Activated CD4-positive, alpha-beta T cell treated with anti-CD3 and anti-CD28 coated beads, Interleukin-2, amount 50 U/mL, for 1 hour (primary cell): ENCODE measurements around the gene USH2A.

Source experiments
- DNase-seq: peaks from one replicate; pipeline ENCODE4 v3.0.0-alpha.2; 2020

USH2A gene

DNA sequence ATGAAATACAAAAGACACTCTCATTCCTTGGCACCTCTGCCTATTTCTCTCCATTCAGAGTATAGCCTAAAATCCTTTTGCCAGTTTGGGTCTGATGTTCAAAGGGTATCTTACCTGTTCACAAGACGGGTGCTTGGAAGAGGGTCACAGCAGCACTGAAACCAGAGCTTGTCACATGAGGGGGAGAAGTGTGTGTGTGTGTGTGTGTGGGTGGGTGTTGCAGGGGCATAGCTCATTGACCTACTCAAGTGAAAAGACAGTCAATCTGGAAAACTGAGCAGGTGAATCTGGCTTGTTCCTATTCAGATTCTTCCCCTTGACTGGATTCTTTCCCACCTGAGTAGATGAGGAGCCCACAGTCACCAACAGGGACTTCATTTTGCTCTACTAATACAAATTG, 792.2 kb downstream of the USH2A start:
- no peak for DNase-seq

- DNase-seq = no peak
Observed at GRCh38 chr1:215625949-215626348, 797.3 kb downstream of the USH2A start.

DNA sequence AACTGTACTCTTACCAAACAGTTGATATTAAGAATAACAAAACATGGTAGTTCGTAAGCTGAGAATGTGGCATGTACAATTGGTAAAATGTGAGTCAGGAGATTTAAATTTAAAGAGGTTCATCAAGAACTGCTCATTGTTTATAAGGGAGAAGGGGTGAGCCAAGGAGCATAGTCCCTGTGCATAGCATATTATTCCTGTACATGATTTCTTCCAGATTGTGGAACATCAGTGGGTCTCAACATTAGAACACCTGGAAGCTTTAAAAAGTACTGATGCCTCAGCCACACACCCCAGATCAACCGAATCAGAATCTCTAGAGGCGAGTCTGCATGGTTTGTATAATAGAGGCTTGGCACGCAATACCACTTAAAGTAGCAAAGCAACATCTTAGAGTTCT, 800.1 kb downstream of the USH2A start:
- DNase-seq = no peak

- no peak for DNase-seq
Observed at GRCh38 chr1:215617979-215618378, 805.3 kb downstream of the USH2A start.

- no peak for DNase-seq
Observed at GRCh38 chr1:215612391-215612790, 810.9 kb downstream of the USH2A start.

GRCh38 chr1:215608646-215609045, 814.6 kb downstream of the USH2A start:
- no peak for DNase-seq

GRCh38 chr1:215607412-215607811, 815.8 kb downstream of the USH2A start:
- no peak for DNase-seq

DNA sequence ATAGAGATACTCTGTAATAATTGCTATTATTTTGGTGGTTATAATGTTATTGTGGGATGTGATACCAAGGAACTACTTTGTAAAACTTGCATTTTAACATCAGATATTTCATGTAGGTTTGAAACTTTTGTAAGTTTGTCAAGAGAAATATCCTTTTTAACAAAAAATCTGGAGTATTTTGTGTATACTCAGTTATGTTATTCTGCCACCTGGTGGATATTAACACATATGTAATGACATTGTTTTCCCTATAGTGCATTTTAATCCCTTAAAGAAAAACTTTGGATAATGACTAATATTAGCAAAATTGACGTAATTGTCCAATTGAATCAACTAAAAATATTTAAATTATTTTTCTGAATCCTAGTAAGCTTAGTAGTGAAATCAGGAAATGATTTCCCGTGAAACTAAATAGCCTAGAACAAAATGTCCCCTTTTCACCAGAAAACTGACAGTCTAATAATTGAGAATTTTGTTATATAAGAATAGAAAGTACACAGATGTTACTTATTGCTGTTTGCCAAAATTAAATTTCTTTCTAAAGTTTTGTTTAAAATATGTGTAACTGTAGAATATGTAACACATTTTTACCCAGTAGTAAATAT, 816.6 kb downstream of the USH2A start:
- no peak for DNase-seq

DNA sequence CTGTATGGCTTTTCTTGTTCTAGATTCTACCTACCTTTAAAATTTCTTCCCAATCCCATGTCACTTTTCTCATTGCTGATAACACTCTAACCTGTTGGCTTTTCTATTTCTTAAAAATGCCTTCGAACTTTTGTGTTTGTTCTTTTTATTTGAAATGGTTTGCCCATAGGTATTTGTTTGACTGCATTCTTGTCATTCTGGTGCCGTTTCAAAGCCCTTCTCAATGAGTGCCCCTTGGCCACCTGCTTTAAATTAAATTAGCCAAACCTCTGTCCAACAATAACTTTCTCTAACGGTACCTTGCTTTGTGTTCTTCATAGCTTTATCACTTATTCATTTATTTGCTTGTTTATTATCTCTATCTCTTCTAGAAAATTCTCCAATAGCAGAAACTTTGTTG, 817.2 kb downstream of the USH2A start:
- no peak for DNase-seq

DNA sequence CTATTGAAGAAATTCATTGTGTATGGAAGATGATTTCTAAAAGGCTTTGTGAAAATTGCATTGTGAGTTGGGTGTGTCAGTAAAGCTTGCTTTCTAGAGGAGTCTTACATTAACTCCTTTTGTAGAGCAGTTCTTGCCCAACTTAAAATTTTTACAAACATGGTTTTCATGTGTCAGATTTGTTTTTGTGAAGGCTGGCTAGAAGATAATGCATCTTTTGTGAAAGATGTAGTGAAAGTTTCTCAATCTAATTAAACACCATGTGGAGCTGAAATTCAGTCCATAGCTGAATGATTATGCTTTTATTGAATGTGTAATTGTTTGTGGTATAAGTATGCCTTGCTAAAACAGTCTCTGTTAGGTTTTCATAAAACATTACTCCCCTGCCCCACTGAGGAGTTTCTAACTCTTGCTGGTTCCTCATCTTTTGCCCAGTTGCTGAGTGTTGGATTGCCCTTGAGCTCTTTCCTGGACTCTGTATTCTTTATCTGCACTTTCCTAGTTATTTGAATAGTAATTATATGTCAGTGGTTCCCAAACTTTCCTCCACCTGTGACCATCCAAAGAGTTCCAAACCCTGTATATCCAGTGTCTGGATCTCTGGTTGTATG, 818.1 kb downstream of the USH2A start:
- DNase-seq = no peak

- DNase-seq = no peak
Observed at GRCh38 chr1:215603319-215603718, 819.9 kb downstream of the USH2A start.

DNA sequence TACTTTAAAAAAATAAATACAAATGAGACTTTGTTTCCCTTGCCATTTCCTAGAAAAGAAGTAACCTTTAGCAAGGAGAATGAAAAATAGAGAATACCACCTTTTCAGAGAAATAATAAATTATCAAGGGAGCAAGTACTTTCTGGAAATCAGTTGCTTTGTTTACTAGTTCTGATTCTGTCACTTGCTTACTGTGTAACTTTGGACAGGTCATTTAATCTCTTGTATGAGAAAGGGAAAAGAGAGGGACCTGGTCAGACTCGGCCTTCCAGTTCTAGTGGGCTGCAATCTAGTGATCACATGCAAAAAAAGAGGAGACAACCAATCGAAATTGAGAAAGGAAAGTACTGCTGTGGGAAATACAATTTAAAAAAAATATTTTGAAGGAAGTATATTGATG, 822.0 kb downstream of the USH2A start:
- no peak for DNase-seq

DNA sequence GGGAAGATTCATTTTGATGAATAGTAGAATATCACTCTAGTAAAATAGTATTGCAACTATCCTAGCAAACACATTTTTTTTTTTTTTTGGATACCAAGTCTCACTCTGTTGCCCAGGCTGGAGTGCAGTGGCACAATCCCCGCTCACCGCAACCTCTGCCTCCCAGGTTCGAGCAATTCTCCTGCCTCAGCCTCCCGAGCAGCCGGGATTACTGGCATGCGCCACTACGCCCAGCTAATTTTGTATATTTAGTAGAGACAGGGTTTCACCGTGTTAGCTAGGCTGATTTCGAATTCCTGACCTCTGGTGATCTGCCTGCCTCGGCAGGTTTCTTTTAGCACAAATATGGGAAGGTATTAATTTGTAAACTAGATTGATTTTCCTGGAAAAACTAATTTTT, 822.4 kb downstream of the USH2A start:
- no peak for DNase-seq

DNA sequence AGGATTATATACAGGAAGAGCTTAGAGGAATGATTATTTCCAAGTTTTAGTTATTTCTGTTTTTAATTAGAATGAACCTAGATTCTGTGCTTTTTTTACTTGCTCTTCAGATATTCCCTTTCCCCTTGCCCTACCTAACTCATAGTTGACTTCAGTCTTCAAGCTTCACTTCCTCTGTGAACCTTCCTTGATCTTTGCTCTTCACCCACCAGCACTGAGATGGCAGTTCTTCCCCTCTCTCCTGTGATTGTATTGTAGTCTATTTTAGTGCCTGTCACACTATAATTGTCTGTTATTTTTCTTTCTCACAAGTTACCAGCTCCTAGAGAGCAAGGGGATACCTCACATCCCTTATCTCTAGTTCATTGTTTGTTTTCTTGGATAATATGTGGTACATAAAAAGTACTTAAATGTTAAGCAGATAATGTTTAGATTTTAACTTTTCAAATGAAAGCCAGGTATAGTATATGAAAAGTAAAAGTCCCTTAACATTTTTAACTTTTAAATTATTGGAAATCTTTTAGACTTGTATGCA, 822.9 kb downstream of the USH2A start:
- no peak for DNase-seq

DNA sequence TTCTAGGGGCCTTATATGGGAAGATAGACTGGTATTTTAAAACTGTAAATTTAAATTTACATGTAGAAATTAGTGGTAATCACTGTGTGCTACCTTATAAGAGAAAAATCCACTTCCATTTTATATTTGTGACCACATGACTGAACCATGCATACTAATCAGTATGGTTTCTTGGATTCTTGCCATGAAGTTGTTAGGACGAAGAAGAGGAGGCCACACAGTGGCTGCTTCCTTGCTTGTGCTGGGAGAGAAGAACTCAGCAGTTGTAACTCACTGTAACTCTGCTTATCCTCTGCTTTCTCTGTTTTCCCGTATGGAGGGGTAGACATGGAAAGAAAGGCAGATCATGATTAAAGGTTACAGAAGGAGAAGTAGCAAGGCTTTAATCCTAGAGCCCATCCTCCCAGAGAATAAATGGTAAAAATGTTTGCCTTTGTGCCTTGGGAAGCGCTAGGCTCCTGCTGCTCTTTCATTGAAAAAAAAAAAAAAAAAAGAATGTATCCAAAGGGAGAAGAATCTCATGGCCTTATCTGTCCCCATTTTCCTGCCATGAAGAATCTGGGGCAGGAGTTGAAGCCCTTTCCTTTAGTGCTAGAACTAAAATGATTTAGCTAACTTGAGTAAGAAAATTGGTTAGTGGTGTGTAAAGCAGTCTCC, 823.7 kb downstream of the USH2A start:
- no peak for DNase-seq

DNA sequence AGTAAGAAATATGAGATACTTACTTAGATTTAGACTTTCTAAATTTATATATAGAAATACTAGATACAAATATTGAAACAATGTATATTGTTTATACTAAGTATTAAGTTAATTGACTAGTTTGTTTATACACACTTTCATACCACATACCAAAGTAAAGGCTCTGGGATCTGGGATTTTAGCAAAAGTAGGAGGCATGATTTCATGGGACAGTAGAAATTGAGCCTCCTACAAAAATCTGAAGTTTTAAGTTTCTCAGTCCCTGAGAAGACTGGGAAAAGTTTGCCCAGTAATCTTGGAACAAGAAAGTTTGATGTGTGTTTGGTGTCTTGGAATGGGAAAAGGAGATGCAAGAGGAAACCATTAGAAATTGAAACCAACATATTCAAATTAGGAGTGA, 825.3 kb downstream of the USH2A start:
- no peak for DNase-seq

DNA sequence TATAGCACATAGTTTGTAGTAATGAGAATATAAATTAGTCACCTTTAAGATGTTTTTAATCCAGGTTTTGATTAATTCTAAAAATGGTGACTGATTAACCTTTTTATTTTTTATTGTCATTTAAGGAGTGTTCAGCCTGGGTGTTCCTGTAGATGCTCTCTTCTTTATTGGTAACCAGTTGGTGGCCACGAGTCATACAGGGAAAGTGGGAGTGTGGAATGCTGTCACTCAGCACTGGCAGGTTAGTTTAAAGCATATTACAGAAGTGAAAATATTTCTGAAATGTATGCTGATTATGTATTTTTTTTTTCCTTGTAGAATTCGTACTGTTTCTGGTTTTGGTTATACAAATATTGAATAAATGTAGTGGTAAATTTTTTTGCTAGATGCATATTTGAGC, 828.0 kb downstream of the USH2A start:
- DNase-seq = no peak

GRCh38 chr1:215594640-215595039, 828.6 kb downstream of the USH2A start:
- no peak for DNase-seq

DNA sequence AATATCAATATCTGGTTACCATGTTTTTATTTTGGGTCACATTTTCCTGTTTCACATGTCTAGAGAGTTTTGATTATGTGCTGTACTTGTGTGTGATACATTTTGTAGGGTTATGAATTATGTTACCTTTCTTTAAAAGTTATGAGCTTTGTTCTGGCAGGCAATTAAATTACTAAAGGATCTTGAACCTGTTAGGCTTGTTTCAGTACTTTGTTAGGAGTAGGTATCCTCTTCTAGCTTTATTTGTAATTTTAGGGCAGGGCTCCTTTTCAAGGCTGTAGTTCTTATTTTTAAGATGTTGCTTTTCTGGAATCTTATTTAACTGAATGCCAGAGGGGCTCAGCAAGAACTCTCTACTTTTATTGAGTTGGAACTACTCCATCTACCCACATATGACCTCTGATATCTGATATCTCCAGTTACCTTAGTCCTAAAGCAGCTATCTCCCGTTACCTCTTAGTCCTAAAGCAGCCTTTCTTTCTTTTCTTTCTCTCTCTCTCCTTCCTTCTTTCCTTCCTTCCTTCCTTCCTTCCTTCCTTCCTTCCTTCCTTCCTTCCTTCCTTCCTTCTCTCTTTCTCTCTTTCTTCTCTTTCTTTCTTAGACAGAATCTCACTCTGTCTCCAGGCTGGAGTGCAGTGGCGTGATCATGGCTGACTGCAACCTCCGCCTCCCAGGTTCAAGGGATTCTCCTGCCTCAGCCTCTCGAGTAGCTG, 832.3 kb downstream of the USH2A start:
- DNase-seq = no peak

- no peak for DNase-seq
Observed at GRCh38 chr1:215589650-215590435, 833.4 kb downstream of the USH2A start.

DNA sequence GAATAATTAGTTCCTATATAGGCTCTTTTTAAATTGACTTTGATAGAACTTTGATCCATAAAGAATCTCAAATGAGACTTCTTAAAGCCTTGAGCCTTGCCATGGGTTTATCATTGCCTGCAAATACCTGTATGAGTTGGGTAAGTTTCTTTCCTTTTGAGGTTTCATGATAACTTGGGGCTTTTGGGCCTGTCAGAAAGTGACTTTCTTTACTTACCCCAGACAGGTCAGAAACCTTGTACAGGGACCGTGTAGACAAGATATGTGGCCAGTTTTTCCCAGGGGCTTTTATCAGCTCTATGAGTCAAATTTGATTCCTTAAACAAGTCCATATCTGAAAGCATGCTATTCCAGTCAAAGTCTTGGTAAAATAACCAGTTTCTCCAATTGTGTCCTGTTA, 838.9 kb downstream of the USH2A start:
- no peak for DNase-seq

GRCh38 chr1:215583185-215583749, 840.0 kb downstream of the USH2A start:
- no peak for DNase-seq

DNA sequence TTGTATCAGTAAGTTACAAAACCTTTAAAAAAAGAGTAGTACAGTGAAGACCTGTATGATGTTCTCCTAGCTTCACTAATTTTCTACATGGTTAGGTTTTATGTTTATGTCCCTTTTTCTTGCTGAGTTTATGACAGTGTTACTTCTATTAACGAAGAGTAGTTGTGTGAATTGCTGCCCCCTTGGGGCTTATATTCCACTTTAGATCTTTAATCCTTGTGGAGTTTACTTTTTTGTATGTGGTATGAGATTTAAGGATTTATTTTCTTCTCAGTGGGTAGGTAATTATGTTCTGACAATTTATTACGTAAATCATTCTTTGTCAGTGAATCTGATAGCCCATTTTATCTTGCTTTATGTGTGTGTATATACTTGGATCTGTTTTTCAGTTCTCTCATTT, 841.4 kb downstream of the USH2A start:
- DNase-seq = no peak
